Activated CD4-positive, alpha-beta T cell treated with anti-CD3 and anti-CD28 coated beads, Interleukin-2, amount 10 ng/mL, durations not matched to agents 24 days and 14 days (primary cell): ENCODE results near the gene ATE1. TPM values are rescaled to one million over a fixed set of nuclear protein-coding genes. Genes with fewer than 3 reads are reported as not detected.
"Not testable (repeated sequence)": the region's sequence is repeated elsewhere in the genome, so short reads cannot be mapped to it uniquely, and the experiment has no call there.

Experiments
- DNase-seq: peaks from one replicate; pipeline ENCODE4 v3.0.0; 2022
- H3K27ac Mint-ChIP-seq: one replicate; pipeline ENCODE4 v1.8.0; 2022; ENCODE audit warnings: mild to moderate bottlenecking, mixed read lengths
- H3K27me3 Mint-ChIP-seq: one replicate; pipeline ENCODE4 v1.8.0; 2022; ENCODE audit warnings: mixed read lengths
- H3K36me3 Mint-ChIP-seq: one replicate; pipeline ENCODE4 v1.8.0; 2022; ENCODE audit warnings: low read depth, mild to moderate bottlenecking, mixed read lengths
- H3K4me1 Mint-ChIP-seq: one replicate; pipeline ENCODE4 v1.8.0; 2021; ENCODE audit warnings: mixed read lengths
- H3K4me3 Mint-ChIP-seq: one replicate; pipeline ENCODE4 v1.8.0; 2022; ENCODE audit warnings: mild to moderate bottlenecking, moderate library complexity, mixed read lengths
- H3K9me3 Mint-ChIP-seq: one replicate; pipeline ENCODE4 v1.8.0; 2021; ENCODE audit warnings: mixed read lengths
- intact Hi-C: fragments of 100-400 bp; cut with micrococcal nuclease; formaldehyde crosslinking; loops from one replicate; pipeline ENCODE4 v1.15.1; 2023
- total RNA-seq: library from RNA; stranded (reverse); gene quantifications from 2 replicates; pipeline ENCODE4 v1.2.3, GENCODE V29; 2022

ATE1 gene
- total RNA-seq, 1 donor from 2014 or later, result 39.1 TPM

DNA sequence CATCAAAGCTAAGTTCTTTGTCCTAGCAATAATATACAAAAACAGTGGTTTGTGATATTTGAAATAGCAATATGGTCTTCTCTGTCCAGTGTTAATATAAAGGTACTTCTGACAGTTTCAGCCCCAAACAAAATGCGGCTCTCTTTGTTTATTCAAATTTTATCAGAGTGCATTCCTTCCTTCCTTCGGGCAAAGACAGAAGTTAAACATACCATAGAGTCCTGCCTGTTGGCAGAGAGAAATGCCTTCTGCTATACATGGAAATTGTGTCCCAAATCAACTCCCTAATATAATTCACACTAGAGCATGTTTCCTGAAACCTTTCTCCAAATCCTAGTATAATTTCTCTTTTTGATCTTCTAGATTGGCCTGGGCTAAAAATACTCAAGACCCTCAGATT, 21.2 kb upstream of the ATE1 start:
- intact Hi-C loops, result no loop called here
- H3K4me1 Mint-ChIP-seq, result peaks cover 1% of the 10 kb centered on the region
- no peak overlapping the region for H3K27ac Mint-ChIP-seq
- H3K4me3 Mint-ChIP-seq, result no peak overlapping the region
- no peak for DNase-seq
- H3K36me3 Mint-ChIP-seq, result peaks cover 6% of the 10 kb centered on the region
- H3K27me3 Mint-ChIP-seq, result no peaks in the 10 kb centered on the region
- no peaks in the 10 kb centered on the region for H3K9me3 Mint-ChIP-seq

DNA sequence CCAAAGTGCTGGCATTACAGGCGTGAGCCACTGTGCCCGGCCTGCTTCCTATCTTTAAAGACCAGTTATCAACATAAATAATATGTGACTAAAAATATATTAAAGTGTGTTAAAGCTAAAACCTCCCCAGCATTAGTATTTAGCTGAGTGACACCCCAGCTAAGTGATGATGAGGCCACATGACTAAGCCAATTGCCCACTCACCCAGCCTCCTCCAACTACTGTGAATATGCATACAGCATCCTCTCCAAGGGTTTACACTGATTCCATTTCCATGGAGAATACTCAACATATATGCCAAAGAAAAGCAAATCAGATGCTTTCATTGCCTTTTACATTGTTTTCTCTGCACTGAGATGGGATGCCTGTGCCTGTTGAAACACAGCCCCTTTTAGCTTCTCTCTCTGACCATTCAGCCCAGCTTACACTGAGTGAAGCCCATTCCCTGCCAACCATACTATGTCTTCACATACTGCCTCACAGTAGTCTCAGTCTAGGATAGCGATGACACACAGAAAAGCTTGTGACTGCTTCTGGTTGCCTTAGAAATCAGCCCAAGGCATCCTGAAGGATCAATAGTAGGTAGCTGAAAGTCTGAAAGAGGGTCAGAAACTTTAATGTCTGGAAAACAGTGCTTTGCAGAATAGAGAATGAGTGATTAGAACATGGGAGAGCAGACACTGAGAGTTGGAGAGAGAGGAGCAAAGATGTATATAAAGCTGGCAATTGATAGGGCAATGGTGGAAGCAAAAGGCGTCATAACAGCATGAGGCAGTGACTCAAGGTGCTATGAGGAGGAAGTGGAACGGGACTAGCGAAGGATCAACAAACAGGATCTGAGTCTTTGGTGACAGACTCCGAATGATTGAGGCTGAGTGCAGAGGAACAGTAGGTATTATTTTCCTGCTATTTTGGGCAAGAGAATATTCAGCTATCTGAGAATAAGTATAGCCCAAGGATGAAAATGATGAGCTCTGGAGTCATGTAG, 19.8 kb upstream of the ATE1 start:
- H3K27ac Mint-ChIP-seq, result no peak overlapping the region
- H3K36me3 Mint-ChIP-seq, result peaks cover 3% of the 10 kb centered on the region
- intact Hi-C loops, result no loop called here
- H3K9me3 Mint-ChIP-seq, result no peaks in the 10 kb centered on the region
- peaks cover 1% of the 10 kb centered on the region for H3K4me1 Mint-ChIP-seq
- H3K4me3 Mint-ChIP-seq, result no peak overlapping the region
- no peaks in the 10 kb centered on the region for H3K27me3 Mint-ChIP-seq
- DNase-seq, result no peak

DNA sequence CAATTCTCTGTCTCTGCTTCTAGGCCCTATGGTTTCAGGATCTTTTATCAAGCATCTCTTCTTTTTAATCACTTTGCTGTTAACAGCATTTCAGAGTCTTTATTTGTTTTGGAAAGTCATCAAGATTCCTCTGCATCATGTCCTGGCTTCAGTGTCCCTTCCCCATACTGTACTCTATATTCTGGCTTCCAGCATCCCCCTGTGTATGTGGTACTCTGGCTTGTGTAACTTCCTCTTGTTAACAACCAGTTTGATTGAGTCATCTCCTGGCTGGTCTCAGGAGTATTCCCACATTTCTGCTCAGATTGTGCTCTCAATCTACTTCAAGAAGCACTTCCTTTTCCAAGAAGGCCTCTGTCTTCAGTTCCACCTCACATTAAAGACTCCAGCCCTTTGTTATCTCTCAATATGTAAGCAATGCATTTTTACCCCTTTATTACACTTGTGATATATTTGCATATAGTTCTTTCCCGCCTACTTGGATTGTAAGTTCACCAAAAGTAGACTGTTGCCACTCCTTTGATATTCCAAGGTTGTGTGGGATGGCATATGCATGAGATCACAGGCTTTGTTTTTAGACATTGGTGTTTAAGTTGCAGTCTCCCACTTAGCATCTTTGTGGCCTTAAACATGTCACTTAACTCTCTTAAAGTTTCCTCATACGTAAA, 15.1 kb upstream of the ATE1 start:
- H3K27ac Mint-ChIP-seq, result no peak overlapping the region
- H3K4me1 Mint-ChIP-seq, result no peaks in the 10 kb centered on the region
- H3K36me3 Mint-ChIP-seq, result no peaks in the 10 kb centered on the region
- no peak overlapping the region for H3K4me3 Mint-ChIP-seq
- H3K27me3 Mint-ChIP-seq, result peaks cover 7% of the 10 kb centered on the region
- intact Hi-C loops, result no loop called here
- no peak for DNase-seq
- no peaks in the 10 kb centered on the region for H3K9me3 Mint-ChIP-seq

DNA sequence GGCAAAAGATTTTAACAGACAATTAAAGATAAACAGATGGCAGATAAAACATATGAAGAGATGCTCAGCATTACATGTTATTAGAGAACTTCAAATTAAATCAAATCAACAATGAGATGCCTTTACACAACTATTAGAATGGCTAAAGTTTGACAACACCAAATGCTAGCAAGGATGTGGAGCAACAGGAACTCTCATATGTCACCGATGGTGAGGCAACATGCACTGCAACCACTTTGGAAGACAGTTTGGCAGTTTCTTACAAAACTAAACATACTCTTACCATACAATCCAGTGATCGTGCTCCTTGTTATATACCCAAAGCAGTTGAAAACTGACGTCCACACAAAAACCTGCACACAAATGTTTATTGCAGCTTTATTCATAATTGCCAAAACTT, 13.7 kb upstream of the ATE1 start:
- Mint-ChIP-seq H3K4me3 (no peak overlapping the region), H3K27me3 (peaks cover 11% of the 10 kb centered on the region), H3K27ac (no peak overlapping the region), H3K36me3 (no peaks in the 10 kb centered on the region), H3K9me3 (no peaks in the 10 kb centered on the region), H3K4me1 (no peaks in the 10 kb centered on the region)
- no peak for DNase-seq
- intact Hi-C loops, result no loop called here

DNA sequence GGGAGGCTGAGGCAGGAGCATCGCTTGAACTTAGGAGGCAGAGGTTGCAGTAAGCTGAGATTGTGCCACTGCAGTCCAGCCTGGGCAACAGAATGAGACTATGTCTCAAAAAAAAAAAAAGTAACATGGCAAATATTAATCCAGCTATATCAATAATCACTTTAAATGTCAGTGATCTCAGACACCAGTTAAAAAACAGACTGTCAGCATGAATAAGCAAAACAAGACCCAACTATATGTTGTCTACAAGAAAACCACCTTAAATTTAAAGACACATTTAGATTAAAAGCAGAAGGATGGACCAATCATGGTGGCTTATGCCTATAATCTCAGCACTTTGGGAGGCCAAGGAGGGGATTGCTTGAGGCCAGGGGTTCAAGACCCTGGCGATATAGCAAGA, 8.5 kb upstream of the ATE1 start:
- H3K27ac Mint-ChIP-seq, result no peak overlapping the region
- H3K36me3 Mint-ChIP-seq, result no peaks in the 10 kb centered on the region
- no peak overlapping the region for H3K4me3 Mint-ChIP-seq
- intact Hi-C loops, result no loop called here
- no peaks in the 10 kb centered on the region for H3K9me3 Mint-ChIP-seq
- no peak for DNase-seq
- H3K4me1 Mint-ChIP-seq, result no peaks in the 10 kb centered on the region
- peaks cover 11% of the 10 kb centered on the region for H3K27me3 Mint-ChIP-seq

DNA sequence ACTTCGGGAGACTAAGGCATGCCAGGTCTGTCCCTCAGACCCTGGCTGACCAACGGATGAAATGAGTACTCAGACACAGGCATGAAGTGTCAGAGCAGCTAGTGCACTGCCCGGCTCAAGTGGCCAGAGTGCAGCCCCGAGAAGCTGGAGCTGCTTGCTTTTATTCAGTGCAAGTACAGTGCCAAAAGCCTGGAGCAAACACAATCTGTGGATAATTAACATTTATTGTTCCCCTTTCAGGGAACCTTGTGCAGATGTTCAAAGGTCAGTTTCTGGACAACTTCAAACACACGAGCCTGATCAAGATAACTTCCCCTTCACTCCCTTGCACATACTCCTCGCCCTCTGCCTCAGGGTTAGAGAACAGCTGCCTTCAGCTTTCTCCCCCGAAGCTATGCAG, 7.9 kb upstream of the ATE1 start:
- Mint-ChIP-seq H3K27me3 (peaks cover 11% of the 10 kb centered on the region), H3K4me3 (no peak overlapping the region), H3K27ac (no peak overlapping the region), H3K36me3 (no peaks in the 10 kb centered on the region), H3K4me1 (no peaks in the 10 kb centered on the region), H3K9me3 (no peaks in the 10 kb centered on the region)
- intact Hi-C loops, result no loop called here
- DNase-seq, result no peak

DNA sequence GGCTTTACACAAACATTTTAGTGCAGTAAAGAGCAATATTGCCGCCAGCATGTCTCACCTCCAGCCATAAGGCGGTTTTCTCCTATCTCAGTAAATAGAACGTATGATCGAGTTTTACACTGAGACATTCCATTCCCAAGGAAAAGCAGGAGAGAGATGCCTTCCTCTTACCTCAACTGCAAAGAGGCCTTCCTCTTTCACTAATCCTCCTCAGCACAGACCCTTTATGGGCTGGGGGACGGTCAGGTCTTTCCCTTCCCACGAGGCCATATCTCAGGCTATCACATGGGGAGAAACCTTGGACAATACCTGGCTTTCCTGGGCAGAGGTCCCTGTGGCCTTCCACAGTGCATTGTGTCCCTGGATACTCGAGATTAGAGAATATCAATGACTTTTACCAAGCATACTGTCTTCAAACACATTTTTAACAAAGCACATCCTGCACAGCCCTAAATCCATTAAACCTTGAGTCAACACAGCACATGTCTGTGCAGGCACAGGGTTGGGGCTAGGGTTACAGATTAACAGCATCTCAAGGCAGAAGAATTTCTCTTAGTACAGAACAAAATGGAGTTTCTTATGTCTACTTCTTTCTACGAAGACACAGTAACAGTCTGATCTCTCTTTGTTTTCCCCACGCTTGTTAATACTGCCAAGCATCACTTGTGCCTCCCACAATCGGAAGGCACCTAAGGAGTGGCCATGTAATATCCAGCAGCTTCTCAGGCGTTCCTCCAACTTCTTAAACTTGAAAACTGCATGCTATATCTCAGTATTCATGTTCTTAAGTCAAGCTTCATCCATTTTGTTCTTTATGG, 2.6 kb upstream of the ATE1 start:
- DNase-seq, H3K27ac Mint-ChIP-seq, H3K9me3 Mint-ChIP-seq, intact Hi-C loops, H3K27me3 Mint-ChIP-seq, H3K36me3 Mint-ChIP-seq: not testable (repeated sequence)
- H3K4me1 Mint-ChIP-seq, result peaks cover 14% of the 10 kb centered on the region
- H3K4me3 Mint-ChIP-seq, result peak overlapping the region; percentile 63

DNA sequence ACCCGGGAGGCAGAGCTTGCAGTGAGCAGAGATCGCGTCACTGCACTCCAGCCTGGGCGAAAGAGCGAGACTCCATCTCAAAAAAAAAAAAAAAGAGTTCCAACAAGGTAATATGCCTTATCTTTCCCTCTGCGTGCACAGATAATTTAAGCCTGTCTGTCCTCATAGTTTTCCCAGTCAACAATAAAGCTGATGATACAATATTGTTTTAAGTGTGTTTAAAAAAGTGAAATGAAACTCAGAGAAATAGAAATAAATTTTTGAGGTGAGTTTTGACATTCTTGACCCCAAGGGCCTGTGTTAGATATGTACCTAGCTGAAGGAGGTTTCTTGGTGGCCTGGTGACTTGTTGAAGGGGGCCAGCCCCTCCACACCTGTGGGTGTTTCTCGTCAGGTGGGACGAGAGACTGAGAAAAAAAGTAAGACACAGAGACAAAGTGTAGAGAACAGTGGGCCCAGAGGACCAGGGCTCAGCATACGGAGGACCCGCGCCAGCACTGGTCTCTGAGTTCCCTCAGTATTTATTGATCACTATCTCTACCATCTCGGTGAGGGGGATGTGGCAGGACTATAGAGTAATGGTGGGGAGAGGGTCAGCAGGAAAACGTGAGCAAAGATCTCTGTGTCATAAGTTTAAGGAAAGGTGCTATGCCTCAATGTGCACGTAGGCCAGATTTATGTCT, 1.9 kb upstream of the ATE1 start:
- intact Hi-C loops, result loop anchor here (5.0 to 10.0 kb wide), 2 partner anchors 1075 to 1077 kb away; partner anchors contain the start of genes ACADSB, IKZF5 and WDR11
- H3K27ac Mint-ChIP-seq, H3K27me3 Mint-ChIP-seq, H3K9me3 Mint-ChIP-seq, DNase-seq, H3K36me3 Mint-ChIP-seq: not testable (repeated sequence)
- peak overlapping the region; percentile 63 for H3K4me3 Mint-ChIP-seq
- H3K4me1 Mint-ChIP-seq, result peaks cover 17% of the 10 kb centered on the region

DNA sequence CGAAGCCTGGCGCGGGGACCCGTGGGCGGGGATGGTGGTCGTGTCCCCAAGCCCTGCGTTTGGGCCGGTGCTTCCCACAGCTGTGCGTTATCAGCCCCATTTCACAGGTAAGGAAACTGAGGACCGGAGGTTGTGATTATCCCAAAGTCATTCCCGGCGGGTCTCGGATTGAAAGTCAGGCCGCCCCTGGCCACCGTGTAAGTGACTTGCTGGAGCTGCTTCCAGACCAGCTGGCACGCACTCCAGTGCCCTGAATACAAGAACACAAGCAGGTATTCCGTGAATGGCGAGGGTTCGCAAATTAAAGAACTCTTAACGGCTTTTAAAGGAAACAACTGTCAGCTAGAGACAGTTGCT, 675 bp upstream of the ATE1 start:
- Mint-ChIP-seq H3K9me3 (no peaks in the 10 kb centered on the region), H3K36me3 (peaks cover 7% of the 10 kb centered on the region), H3K27me3 (no peaks in the 10 kb centered on the region), H3K27ac (peak overlapping the region; percentile 95), H3K4me1 (peaks cover 17% of the 10 kb centered on the region), H3K4me3 (peak overlapping the region; percentile 93)
- intact Hi-C loops, result loop anchor here (5.0 to 10.0 kb wide), 2 partner anchors 1076 kb away; partner anchors contain the start of genes ACADSB, IKZF5 and WDR11
- no peak for DNase-seq

DNA sequence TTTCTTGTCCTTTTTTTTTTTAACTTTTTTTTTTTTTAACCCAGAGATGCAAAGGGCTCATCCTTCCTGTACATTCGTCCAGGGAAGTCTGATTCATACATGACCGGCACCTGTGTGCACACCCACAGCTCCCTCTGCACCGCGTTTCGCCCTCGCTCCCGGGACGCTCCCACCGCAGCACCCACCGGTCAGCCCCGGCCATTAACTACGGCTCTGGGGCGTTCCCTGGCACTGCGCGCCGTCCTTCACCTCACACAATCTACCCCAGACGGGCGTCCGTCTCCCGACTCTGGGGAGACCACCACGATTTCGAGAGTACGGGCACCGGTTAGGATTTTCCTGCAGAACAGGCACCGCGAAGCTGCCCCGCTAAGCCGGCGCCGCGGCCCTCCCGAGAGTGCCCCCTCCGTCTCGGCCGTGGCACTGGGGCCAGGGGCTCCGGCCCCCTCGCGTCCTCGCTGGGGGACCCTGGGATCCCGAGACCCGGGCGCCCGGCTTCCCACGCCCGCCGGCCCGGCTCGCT, 452 bp downstream of the ATE1 start:
- Mint-ChIP-seq H3K36me3 (peaks cover 15% of the 10 kb centered on the region), H3K27me3 (no peaks in the 10 kb centered on the region), H3K4me1 (peaks cover 20% of the 10 kb centered on the region), H3K27ac (peak overlapping the region; percentile 94), H3K9me3 (no peaks in the 10 kb centered on the region), H3K4me3 (peak overlapping the region; percentile 93)
- DNase-seq, result no peak
- intact Hi-C loops, result loop anchor here (1.0 to 10.0 kb wide), 3 partner anchors 48 to 1077 kb away; partner anchors contain the start of genes ACADSB, IKZF5, NSMCE4A and WDR11

DNA sequence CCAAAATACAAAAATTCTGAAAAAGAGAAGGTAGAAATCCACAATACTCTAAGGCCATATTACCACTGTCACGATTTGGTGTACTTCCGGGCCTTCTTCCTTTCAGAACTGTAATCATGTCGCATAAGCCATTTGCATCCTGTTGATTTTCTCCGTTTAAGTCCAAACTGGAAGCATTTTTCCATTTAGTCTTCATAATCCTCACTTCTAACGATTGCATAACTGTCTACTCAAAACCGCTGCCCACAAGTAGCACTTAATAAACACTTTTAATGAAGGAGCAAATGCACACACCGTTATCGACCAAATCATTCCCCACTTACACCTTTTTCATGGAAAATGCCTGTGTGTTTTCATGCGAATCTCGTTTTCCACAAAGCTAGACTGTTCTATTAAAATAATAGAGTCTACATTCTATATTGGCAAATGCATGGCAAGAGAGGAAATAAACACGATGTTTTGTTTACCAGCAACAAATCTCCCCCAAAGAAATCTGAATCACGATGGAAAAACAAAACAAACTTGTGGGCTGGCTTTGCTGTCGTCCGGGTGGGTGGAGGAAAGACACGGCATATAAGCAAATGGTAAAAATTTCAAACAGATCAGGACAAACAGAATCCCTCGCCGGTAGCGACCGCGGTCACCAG, 1.0 kb downstream of the ATE1 start:
- peak overlapping the region; percentile 94 for H3K27ac Mint-ChIP-seq
- H3K4me1 Mint-ChIP-seq, result peaks cover 20% of the 10 kb centered on the region
- intact Hi-C loops, result loop anchor here (1.0 to 10.0 kb wide), 3 partner anchors 49 to 1078 kb away; partner anchors contain the start of genes ACADSB, IKZF5, NSMCE4A and WDR11
- no peaks in the 10 kb centered on the region for H3K27me3 Mint-ChIP-seq
- DNase-seq, result peak; percentile 80
- H3K36me3 Mint-ChIP-seq, result peaks cover 15% of the 10 kb centered on the region
- H3K4me3 Mint-ChIP-seq, result peak overlapping the region; percentile 93
- no peaks in the 10 kb centered on the region for H3K9me3 Mint-ChIP-seq

DNA sequence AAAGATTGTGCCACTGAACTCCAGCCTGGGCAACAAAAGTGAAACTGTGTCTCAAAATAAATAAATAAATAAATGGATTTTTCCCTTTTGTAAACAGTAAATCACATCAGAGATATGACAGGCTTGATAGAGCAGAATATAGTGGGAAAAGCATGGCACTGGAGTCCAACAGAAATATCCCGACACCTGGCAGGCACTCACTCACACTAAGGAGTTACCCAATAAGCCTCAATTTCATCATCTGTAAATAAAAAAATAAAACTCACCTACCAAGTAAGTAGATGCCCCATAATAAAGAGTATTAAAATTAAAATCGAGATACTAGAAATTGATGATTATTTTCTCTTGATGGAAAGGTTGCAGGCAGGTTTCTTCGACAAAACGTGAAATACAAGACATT, 1.7 kb downstream of the ATE1 start:
- DNase-seq, result no peak
- H3K9me3 Mint-ChIP-seq, result no peaks in the 10 kb centered on the region
- peaks cover 18% of the 10 kb centered on the region for H3K36me3 Mint-ChIP-seq
- no peak overlapping the region for H3K4me3 Mint-ChIP-seq
- intact Hi-C loops, result loop anchor here (5.0 to 10.0 kb wide), 2 partner anchors 1074 to 1079 kb away; partner anchors contain the start of genes ACADSB, IKZF5 and WDR11
- H3K27me3 Mint-ChIP-seq, result no peaks in the 10 kb centered on the region
- H3K27ac Mint-ChIP-seq, result no peak overlapping the region
- peaks cover 20% of the 10 kb centered on the region for H3K4me1 Mint-ChIP-seq
